Neural crest cell (in vitro differentiated cells): Measurements from ENCODE around the gene SETD7. TPM values are rescaled to one million over a fixed set of nuclear protein-coding genes. Genes with fewer than 3 reads are reported as not detected.

Source experiments
- DNase-seq: peaks from one replicate; pipeline ENCODE4 v3.0.0; 2021; ENCODE audit warnings: low read depth, mixed read lengths, low spot score
- H3K27ac Mint-ChIP-seq: one replicate; pipeline ENCODE4 v1.8.0; 2021; ENCODE audit warnings: mild to moderate bottlenecking, mixed read lengths; ENCODE audit not compliant: unreplicated experiment
- H3K27me3 Mint-ChIP-seq: 2 replicates; pipeline ENCODE4 v1.8.0; 2021; ENCODE audit warnings: low read depth, mild to moderate bottlenecking, mixed read lengths
- H3K36me3 Mint-ChIP-seq: 2 replicates; pipeline ENCODE4 v1.8.0; 2021; ENCODE audit warnings: low read depth, mild to moderate bottlenecking, mixed read lengths
- H3K4me1 Mint-ChIP-seq: 2 replicates; pipeline ENCODE4 v1.8.0; 2021; ENCODE audit warnings: mixed read lengths
- H3K4me3 Mint-ChIP-seq: one replicate; pipeline ENCODE4 v1.8.0; 2021; ENCODE audit warnings: mild to moderate bottlenecking, mixed read lengths
- H3K9me3 Mint-ChIP-seq: 2 replicates; pipeline ENCODE4 v1.8.0; 2021; ENCODE audit warnings: mixed read lengths
- CTCF ChIP-seq: fragments of 200-600 bp; sonication (generic); conservative IDR thresholded peaks from 2 replicates; pipeline ENCODE4 v1.5.0; 2021; ENCODE audit warnings: antibody characterized with exemption, mild to moderate bottlenecking
- total RNA-seq: library from RNA; stranded (reverse); gene quantifications from 2 replicates; pipeline ENCODE4 v1.2.1, GENCODE V29; 2021

Gene SETD7
- total RNA-seq, 1 donor from 2014 or later, result 11.1 TPM

DNA sequence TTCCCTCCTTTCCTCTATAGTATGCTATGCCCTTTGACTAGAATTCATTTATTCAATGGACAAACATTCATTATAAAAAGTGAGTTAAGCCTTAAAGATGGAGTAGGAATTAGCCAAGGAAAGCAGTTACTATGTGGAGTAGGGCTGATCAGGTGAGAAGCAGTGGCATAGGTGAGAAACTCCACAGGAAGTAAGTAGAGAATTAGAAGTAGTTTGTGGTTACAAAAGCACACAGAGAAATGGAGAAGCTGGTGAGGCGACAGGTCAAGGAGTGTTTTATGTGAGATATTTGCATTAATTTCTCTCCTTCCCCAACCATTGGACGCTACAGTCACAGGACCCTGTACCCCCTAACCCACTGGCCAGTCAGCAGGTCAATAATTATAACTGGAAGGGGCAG is 30.6 kb downstream of the SETD7 start:
- Mint-ChIP-seq H3K4me3 (no peak overlapping the region), H3K27ac (no peak overlapping the region), H3K4me1 (peaks cover 38% of the 10 kb centered on the region), H3K9me3 (no peaks in the 10 kb centered on the region), H3K27me3 (no peaks in the 10 kb centered on the region), H3K36me3 (peaks cover 8% of the 10 kb centered on the region)
- no peak for DNase-seq
- no peak for TF ChIP-seq CTCF

GRCh38 chr4:139524062-139524631 is 31.9 kb downstream of the SETD7 start:
- DNase-seq, result no peak
- H3K9me3 Mint-ChIP-seq, result no peaks in the 10 kb centered on the region
- no peak overlapping the region for H3K4me3 Mint-ChIP-seq
- no peak for TF ChIP-seq CTCF
- peaks cover 42% of the 10 kb centered on the region for H3K4me1 Mint-ChIP-seq
- H3K27ac Mint-ChIP-seq, result peak overlapping the region; percentile 48
- no peaks in the 10 kb centered on the region for H3K27me3 Mint-ChIP-seq
- H3K36me3 Mint-ChIP-seq, result peaks cover 8% of the 10 kb centered on the region

- H3K36me3 Mint-ChIP-seq, result peaks cover 8% of the 10 kb centered on the region
- TF ChIP-seq CTCF, result no peak
- DNase-seq, result no peak
- no peak overlapping the region for H3K4me3 Mint-ChIP-seq
- no peaks in the 10 kb centered on the region for H3K27me3 Mint-ChIP-seq
- H3K9me3 Mint-ChIP-seq, result no peaks in the 10 kb centered on the region
- H3K4me1 Mint-ChIP-seq, result peaks cover 42% of the 10 kb centered on the region
- no peak overlapping the region for H3K27ac Mint-ChIP-seq
Observed at GRCh38 chr4:139523076-139523475, 32.9 kb downstream of the SETD7 start.

GRCh38 chr4:139522457-139522856 is 33.6 kb downstream of the SETD7 start:
- Mint-ChIP-seq H3K36me3 (peaks cover 12% of the 10 kb centered on the region), H3K9me3 (no peaks in the 10 kb centered on the region), H3K4me1 (peaks cover 42% of the 10 kb centered on the region), H3K4me3 (peak overlapping the region; percentile 10), H3K27me3 (no peaks in the 10 kb centered on the region), H3K27ac (no peak overlapping the region)
- DNase-seq, result peak; percentile 14
- TF ChIP-seq CTCF, result no peak

- DNase-seq, result no peak
- TF ChIP-seq CTCF, result no peak
- Mint-ChIP-seq H3K9me3 (no peaks in the 10 kb centered on the region), H3K27me3 (no peaks in the 10 kb centered on the region), H3K27ac (peak overlapping the region; percentile 89), H3K4me3 (peak overlapping the region; percentile 10), H3K4me1 (peaks cover 42% of the 10 kb centered on the region), H3K36me3 (peaks cover 14% of the 10 kb centered on the region)
Observed at GRCh38 chr4:139521754-139522401, 34.1 kb downstream of the SETD7 start.
